ENCODE data around the gene EPHA10.

The EPHA10 gene

DNA sequence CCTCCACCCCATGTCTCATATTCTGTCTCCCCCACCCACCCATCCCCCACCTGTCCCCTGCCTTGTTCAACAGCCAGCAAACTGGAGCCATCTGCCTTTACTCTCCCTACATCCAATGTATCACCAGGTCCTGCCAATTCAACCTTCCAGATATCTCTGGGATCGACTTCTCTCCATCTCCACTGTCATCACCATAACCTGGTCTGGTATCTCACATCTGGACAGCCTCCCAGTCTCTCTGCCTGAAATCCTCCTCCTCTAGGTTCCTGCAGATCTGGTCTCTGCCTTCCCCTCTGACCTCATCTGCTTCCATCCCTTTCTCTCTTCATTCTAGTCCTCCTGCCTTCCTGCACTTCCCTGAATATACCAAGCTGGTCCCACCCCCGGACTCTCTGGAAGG is 94.8 kb downstream of the EPHA10 start:
- DNase-seq, result no peak

- DNase-seq, result no peak
Measured at GRCh38 chr1:37667023-37667671, 97.8 kb downstream of the EPHA10 start.

- DNase-seq, result no peak
Measured at GRCh38 chr1:37666241-37666867, 98.6 kb downstream of the EPHA10 start.
